GM23338 (cell line): ENCODE results near the gene ARRDC2.

ENCODE experiments used
- CREB1 ChIP-seq: fragments of 250-450 bp; sonication (Bioruptor Pico); IDR thresholded peaks from 2 replicates; pipeline ENCODE4 v1.5.0; 2020; ENCODE audit warnings: low read depth, mild to moderate bottlenecking, moderate library complexity
- ETS1 ChIP-seq: IDR thresholded peaks from 2 replicates; pipeline ENCODE4 v1.6.1; 2016; ENCODE audit warnings: antibody characterized with exemption
- EZH2 ChIP-seq: fragments of 200-600 bp; sonication (generic); IDR thresholded peaks from one replicate; pipeline ENCODE4 v1.8.0; 2017; ENCODE audit warnings: antibody characterized with exemption, mild to moderate bottlenecking, low read depth; ENCODE audit not compliant: unreplicated experiment
- EZH2phosphoT487 ChIP-seq: fragments of 200-600 bp; sonication (generic); IDR thresholded peaks from one replicate; pipeline ENCODE4 v1.8.1; 2018; ENCODE audit warnings: antibody characterized with exemption; ENCODE audit not compliant: unreplicated experiment
- NANOG ChIP-seq: IDR thresholded peaks from 2 replicates; pipeline ENCODE4 v1.6.1; 2016; ENCODE audit warnings: antibody characterized with exemption, borderline replicate concordance
- POLR2AphosphoS5 ChIP-seq: IDR thresholded peaks from 2 replicates; pipeline ENCODE4 v1.6.1; 2016; ENCODE audit warnings: antibody characterized with exemption, low read depth
- REST ChIP-seq: IDR thresholded peaks from one replicate; pipeline ENCODE4 v1.6.1; 2018; ENCODE audit warnings: antibody characterized with exemption; ENCODE audit not compliant: unreplicated experiment
- ZNF114 ChIP-seq: fragments of 250-450 bp; sonication (Bioruptor Pico); IDR thresholded peaks from 2 replicates; pipeline ENCODE4 v1.5.0; 2020; ENCODE audit warnings: mild to moderate bottlenecking, moderate library complexity
- ZNF331 ChIP-seq: fragments of 250-450 bp; sonication (Bioruptor Pico); IDR thresholded peaks from 2 replicates; pipeline ENCODE4 v1.5.0; 2020; ENCODE audit warnings: low read depth, mild to moderate bottlenecking, moderate library complexity
- ZNF462 ChIP-seq: fragments of 250-450 bp; sonication (Bioruptor Pico); IDR thresholded peaks from 2 replicates; pipeline ENCODE4 v1.5.0; 2020; ENCODE audit warnings: mild to moderate bottlenecking, moderate library complexity
- TF ChIP-seq, protein P1 (sequence below), 2 experiments: fragments of 200-600 bp in 1 of 2; sonication (generic) in 1 of 2; conservative IDR thresholded peaks; 2 replicates each; pipeline versions ENCODE4 v1.5.1 to v1.6.1; 2016 to 2017; ENCODE audit warnings: antibody characterized with exemption in 2 of 2, low read depth in 2 of 2, mild to moderate bottlenecking in 2 of 2, moderate library complexity in 1 of 2

DNA sequence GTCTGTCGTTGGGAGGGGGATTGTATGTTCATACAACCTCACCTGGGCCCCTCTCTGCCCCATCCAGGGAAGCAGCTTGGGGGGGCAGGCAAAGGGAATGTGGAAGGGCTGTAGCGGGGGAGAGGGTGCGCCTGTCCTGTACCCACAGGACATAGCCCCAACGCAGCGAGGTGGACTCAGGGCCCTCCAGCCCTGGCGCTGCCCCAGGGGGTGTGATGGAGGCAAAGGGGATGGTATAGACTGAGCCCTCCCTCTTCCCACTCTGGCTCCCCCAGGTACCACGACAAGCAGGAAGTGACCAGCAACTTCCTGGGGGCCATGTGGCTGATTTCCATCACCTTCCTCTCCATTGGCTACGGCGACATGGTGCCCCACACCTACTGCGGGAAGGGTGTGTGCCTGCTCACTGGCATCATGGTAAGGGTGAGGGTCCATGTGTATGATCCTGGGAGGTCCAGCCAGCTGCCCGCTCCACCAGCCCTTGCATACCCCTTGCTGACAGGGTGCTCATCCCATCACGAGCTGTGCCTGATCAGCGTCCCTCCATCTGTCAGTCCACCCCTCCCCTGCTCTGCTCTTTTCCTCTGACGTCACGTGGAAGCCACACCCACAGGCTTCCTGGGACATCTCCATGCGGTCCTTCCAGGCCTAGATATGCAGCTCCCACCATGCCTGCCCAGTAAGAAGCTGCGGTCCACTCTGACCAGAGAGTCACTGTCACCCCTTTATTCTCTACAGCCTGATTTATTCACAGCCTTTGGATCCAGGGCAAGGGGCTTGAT lies 22.7 kb upstream of the ARRDC2 start:
- TF ChIP-seq, protein P1, sequence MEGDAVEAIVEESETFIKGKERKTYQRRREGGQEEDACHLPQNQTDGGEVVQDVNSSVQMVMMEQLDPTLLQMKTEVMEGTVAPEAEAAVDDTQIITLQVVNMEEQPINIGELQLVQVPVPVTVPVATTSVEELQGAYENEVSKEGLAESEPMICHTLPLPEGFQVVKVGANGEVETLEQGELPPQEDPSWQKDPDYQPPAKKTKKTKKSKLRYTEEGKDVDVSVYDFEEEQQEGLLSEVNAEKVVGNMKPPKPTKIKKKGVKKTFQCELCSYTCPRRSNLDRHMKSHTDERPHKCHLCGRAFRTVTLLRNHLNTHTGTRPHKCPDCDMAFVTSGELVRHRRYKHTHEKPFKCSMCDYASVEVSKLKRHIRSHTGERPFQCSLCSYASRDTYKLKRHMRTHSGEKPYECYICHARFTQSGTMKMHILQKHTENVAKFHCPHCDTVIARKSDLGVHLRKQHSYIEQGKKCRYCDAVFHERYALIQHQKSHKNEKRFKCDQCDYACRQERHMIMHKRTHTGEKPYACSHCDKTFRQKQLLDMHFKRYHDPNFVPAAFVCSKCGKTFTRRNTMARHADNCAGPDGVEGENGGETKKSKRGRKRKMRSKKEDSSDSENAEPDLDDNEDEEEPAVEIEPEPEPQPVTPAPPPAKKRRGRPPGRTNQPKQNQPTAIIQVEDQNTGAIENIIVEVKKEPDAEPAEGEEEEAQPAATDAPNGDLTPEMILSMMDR (conservative IDR thresholded peaks at IDR 0.05; ENCODE audit: low read depth in 2 of 2) = no peak
- TF ChIP-seq POLR2AphosphoS5 (no peak), EZH2 (no peak), EZH2phosphoT487 (no peak), NANOG (no peak), REST (no peak), ZNF331 (no peak), CREB1 (peak; percentile 57; the same call in 1 of the 2 replicates), ETS1 (no peak), ZNF114 (CRISPR knock-in tag) (no peak), ZNF462 (CRISPR knock-in tag) (no peak)
